CD4-positive, alpha-beta T cell treated with Interferon gamma for 1 hour (primary cell): ENCODE data around the gene SMAD6.
A peak's percentile ranks its signal among the peaks of the same experiment; 100 is the strongest.

Experiments
- DNase-seq: peaks from one replicate; pipeline ENCODE4 v3.0.0-alpha.2; 2020

SMAD6 gene

GRCh38 chr15:66801266-66801665 lies 99.2 kb downstream of the SMAD6 start:
- DNase-seq: no peak

- DNase-seq: no peak
Measured at GRCh38 chr15:66802025-66803001, 100.3 kb downstream of the SMAD6 start.

DNA sequence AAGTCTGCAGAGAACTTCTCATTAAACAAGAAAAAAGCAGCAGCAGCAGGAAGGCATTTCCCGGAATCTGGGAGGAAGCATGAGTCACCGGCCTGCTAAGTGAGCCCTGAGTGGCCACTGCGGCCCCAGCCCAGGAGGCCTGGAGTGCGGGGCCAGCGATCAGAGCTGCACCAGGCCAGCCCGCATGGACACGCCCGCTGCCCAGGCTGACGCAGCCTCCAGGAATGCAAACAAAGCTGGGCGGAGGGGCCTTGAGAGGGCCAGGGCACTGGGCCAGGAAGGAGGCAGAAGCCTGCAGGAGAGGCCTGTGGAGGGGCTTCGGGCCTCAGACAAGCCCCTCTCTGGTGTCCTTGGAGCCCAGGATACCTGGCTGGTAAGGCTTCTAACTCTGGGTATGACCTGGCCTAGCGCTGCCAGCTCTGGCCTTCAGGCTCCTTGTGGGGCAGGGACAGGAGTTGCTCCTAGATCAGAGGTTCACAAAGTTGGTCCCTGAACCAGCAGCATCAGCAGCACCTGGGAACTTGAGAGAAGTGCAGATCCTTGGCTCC lies 101.2 kb downstream of the SMAD6 start:
- peak; percentile 68 for DNase-seq

- no peak for DNase-seq
Measured at GRCh38 chr15:66803749-66804148, 101.7 kb downstream of the SMAD6 start.

GRCh38 chr15:66805202-66805885 lies 103.3 kb downstream of the SMAD6 start:
- no peak for DNase-seq

GRCh38 chr15:66808181-66808824 lies 106.3 kb downstream of the SMAD6 start:
- no peak for DNase-seq

- no peak for DNase-seq
Measured at GRCh38 chr15:66809664-66810063, 107.6 kb downstream of the SMAD6 start.

- DNase-seq: no peak
Measured at GRCh38 chr15:66815318-66815717, 113.3 kb downstream of the SMAD6 start.

GRCh38 chr15:66816201-66816600 lies 114.2 kb downstream of the SMAD6 start:
- no peak for DNase-seq

GRCh38 chr15:66819084-66819483 lies 117.0 kb downstream of the SMAD6 start:
- no peak for DNase-seq

DNA sequence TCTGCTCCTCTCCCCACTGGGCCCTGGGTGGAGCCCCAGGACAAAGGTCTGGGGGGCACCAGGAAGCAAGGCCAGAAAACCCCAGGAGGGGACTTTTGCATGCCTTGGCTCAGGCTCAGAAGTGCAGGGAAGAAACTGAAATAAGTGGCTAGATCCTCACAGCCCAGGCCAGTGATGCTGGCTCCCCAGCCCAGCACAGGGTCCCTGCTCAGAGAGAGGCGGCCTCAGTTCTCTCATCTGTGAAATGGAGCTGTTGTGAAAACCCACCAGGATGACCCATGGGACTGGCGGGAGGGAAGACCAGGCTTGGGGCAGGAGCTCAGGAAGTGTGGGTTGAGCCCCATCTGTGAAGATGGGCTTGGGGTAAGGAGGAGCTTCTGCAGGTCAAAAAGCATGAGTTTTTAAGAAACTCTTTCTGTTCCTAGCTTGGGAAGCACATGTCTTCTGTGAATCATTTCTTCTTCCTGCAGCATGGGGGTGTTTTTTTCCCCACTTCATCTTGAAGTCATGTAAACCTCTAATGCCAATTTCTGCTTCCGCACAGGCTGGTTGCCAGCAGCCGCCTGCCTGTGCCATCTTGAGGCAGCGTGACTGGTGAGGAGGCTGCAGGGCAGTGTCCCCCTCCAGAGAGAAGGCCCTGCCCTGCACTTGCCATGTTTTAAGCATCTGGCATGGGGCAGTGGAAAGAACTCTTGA lies 118.6 kb downstream of the SMAD6 start:
- DNase-seq: no peak

DNA sequence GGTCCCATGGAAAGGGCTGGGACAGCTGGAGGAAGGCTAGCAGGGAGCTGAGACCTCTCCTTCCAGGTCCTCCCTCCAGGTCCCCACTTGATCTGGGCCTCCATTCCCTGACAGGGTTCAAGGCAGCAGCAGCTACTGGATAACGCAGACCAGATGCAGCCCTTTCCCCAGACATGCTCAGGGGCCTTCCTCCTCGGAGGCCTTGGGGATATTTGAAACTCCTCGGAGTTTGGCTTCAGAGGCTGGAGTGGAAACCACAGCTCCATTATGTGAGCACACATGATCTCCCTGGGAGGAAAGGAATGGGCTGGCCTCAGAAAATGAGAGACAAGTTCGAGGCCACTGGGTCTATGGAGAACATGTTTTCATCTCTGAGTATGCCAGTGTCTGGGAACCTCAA lies 119.3 kb downstream of the SMAD6 start:
- DNase-seq: no peak

GRCh38 chr15:66822114-66822513 lies 120.1 kb downstream of the SMAD6 start:
- no peak for DNase-seq

DNA sequence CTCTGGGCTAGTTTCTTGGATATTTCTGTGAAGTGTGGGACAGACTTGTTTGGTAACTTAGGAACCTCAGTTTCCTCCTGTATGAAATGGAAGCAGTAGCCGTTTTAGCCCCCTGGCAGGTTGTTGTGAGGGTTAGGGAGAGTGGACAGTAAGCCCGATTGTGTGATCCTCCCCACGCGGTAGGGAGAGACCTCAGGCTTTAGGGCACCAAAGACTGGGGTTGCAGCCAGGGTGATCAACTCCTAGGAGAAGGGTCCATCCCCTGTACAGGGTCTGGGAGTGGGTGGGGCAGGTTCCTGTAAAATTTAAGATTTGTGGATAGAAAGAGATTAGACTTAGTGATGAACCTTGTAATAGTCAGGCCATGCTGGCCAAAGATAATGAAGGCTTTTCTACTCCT lies 120.5 kb downstream of the SMAD6 start:
- DNase-seq: no peak

DNA sequence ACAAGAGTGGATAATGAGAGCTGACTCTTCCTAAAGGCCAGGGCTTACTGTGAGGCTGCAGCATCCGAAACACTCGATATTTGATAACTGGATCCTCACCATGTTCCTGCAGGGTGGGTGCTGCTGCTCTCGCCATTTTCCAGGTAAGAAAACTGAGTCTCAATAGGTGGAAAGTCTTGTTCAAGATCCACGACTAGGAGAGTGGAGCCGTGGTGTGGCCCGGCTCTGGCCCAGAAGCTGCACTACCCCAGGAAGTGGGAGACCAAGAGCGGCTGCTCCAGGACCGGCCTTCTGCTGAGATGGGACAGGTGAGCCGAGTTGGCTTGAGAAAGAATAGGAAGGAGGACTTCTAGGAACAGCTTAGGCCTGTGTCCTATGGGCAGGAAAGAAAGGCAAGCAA lies 121.6 kb downstream of the SMAD6 start:
- no peak for DNase-seq

DNA sequence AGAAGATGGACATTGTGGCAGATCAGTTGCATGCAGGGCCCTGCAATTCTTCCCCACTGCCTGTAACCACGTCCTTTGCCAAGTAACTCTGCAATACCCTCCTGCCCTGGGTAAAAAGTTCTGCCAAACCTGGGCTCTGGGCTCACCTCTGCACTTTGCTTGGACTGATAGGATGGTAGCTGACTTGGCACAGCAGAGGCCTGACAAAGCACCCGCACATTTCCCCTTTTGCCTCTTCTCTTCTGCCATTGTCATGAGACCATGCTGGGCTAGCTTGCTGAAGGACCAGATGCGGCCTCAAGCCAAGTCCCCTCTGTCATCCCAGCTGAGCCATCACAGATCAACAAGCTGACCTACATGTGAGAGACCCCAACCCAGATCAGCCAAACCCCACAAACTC lies 122.4 kb downstream of the SMAD6 start:
- no peak for DNase-seq

GRCh38 chr15:66825139-66825538 lies 123.1 kb downstream of the SMAD6 start:
- DNase-seq: no peak

GRCh38 chr15:66825731-66826130 lies 123.7 kb downstream of the SMAD6 start:
- no peak for DNase-seq

- DNase-seq: no peak
Measured at GRCh38 chr15:66826507-66826906, 124.5 kb downstream of the SMAD6 start.

- no peak for DNase-seq
Measured at GRCh38 chr15:66827039-66827697, 125.1 kb downstream of the SMAD6 start.

GRCh38 chr15:66827698-66828055 lies 125.6 kb downstream of the SMAD6 start:
- no peak for DNase-seq
